Measurements from ENCODE around the gene EEPD1.

The EEPD1 gene

DNA sequence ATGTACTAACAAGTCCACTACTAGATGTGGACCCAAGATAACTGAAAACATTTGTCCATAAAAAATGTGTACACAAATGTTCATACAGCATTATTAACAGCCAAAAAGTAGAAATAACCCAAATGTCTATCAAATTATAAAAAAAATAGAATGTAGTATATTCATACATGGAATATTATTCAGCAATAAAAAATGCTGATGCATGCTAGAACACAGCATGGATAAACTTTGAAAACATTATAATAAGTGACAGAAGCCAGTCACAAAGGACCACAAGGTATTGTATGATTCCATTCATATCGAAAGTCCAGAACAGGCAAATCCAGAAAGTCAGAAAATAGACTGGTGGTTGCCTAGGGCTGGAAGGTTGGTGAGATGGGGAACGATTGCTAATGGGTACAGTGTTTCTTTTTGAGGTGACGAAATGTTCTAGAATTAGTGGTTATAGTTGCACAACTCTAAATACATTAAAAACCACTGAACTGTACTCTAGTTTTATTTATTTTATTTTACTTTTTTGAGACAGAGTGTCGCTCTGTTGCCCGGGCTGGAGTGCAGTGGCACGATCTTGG lies 193.3 kb downstream of the EEPD1 start:
- no peak overlapping the region for H3K4me3 ChIP-seq (ENCODE audit: low read length)
- TF ChIP-seq ZNF274 (IDR thresholded peaks at IDR 0.05; ENCODE audit: low read depth, low read length), result no peak

- no peak for TF ChIP-seq ZNF274 (IDR thresholded peaks at IDR 0.05; ENCODE audit: low read depth, low read length)
- no peak overlapping the region for H3K4me3 ChIP-seq (ENCODE audit: low read length)
Observed at GRCh38 chr7:36348256-36348655, 195.2 kb downstream of the EEPD1 start.

DNA sequence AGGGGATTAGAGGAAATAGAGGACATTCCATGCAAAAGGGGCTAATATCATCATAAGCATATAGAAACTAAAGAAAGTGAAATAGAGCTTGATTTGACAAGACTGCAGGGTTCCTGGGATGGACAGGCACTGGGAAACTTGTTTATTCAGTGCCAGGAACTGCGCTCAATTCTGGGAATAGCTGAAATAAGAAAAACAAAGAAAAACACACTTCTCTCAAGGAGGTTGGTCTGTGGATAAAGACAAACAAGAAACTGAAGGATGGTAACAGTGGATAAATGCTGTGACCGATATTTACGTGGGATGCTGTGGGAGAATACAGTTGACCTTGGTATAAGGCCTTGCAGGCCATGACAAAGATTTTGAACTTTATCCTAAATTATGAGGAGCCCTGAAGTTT lies 195.7 kb downstream of the EEPD1 start:
- TF ChIP-seq ZNF274 (IDR thresholded peaks at IDR 0.05; ENCODE audit: low read depth, low read length), result no peak

GRCh38 chr7:36349626-36350025 lies 196.6 kb downstream of the EEPD1 start:
- H3K4me3 ChIP-seq (ENCODE audit: low read length), result no peak overlapping the region
- no peak for TF ChIP-seq ZNF274 (IDR thresholded peaks at IDR 0.05; ENCODE audit: low read depth, low read length)

More for the DNA sequence above, 195.7 kb downstream of the EEPD1 start:
- H3K4me3 ChIP-seq (ENCODE audit: low read length), result no peak overlapping the region

All from GM08714 (cell line).